Activated CD4-positive, CD25-positive, alpha-beta regulatory T cell treated with anti-CD3 and anti-CD28 coated beads, Interleukin-2, amount 50 U/mL, for 72 hours (primary cell): Measurements from ENCODE around the gene BTBD9.

ENCODE experiments used
- DNase-seq: peaks from one replicate; pipeline ENCODE4 v3.0.0; 2021

The BTBD9 gene

GRCh38 chr6:38170666-38171355 is 468.9 kb downstream of the BTBD9 start:
- no peak for DNase-seq

- DNase-seq: no peak
Observed at GRCh38 chr6:38169977-38170526, 469.7 kb downstream of the BTBD9 start.

- DNase-seq: no peak
Observed at GRCh38 chr6:38169221-38169976, 470.3 kb downstream of the BTBD9 start.

GRCh38 chr6:38168699-38169098 is 471.0 kb downstream of the BTBD9 start:
- no peak for DNase-seq

GRCh38 chr6:38168126-38168525 is 471.6 kb downstream of the BTBD9 start:
- DNase-seq: no peak

- no peak for DNase-seq
Observed at GRCh38 chr6:38167598-38167997, 472.1 kb downstream of the BTBD9 start.

- DNase-seq: no peak
Observed at GRCh38 chr6:38166411-38167240, 473.1 kb downstream of the BTBD9 start.

- no peak for DNase-seq
Observed at GRCh38 chr6:38164671-38165108, 475.0 kb downstream of the BTBD9 start.

GRCh38 chr6:38164131-38164481 is 475.6 kb downstream of the BTBD9 start:
- no peak for DNase-seq

GRCh38 chr6:38163186-38164130 is 476.3 kb downstream of the BTBD9 start:
- no peak for DNase-seq

- DNase-seq: no peak
Observed at GRCh38 chr6:38162493-38163185, 477.1 kb downstream of the BTBD9 start.

GRCh38 chr6:38161754-38162492 is 477.8 kb downstream of the BTBD9 start:
- no peak for DNase-seq

- no peak for DNase-seq
Observed at GRCh38 chr6:38161331-38161730, 478.4 kb downstream of the BTBD9 start.

- DNase-seq: no peak
Observed at GRCh38 chr6:38160831-38161230, 478.9 kb downstream of the BTBD9 start.

- no peak for DNase-seq
Observed at GRCh38 chr6:38159596-38159995, 480.1 kb downstream of the BTBD9 start.

- DNase-seq: no peak
Observed at GRCh38 chr6:38158762-38159350, 480.9 kb downstream of the BTBD9 start.

GRCh38 chr6:38157905-38158304 is 481.8 kb downstream of the BTBD9 start:
- DNase-seq: no peak

GRCh38 chr6:38156818-38157565 is 482.7 kb downstream of the BTBD9 start:
- DNase-seq: no peak

GRCh38 chr6:38155621-38156204 is 484.0 kb downstream of the BTBD9 start:
- DNase-seq: no peak
